ENCODE results near the gene LEP. TPM values are rescaled to one million over a fixed set of nuclear protein-coding genes. Genes with fewer than 3 reads are reported as not detected.

Gene LEP
- total RNA-seq, 1 experiment from 2014 or later, result not detected

GRCh38 chr7:128274246-128274883 is 33.3 kb downstream of the LEP start:
- POLR2A ChIA-PET, result no interaction called here
- H4K20me1 ChIP-seq (ENCODE audit: insufficient read depth), result no peaks in the 10 kb centered on the region
- CTCF ChIA-PET, result no interaction called here
- no peak for DNase-seq (ENCODE audit: low read depth, low spot score)
- ATAC-seq, result no peak
- RAD21 ChIA-PET (ENCODE audit: low non-redundant PET in 1 of 2, low total read pairs in 2 of 2, uncharacterized antibody in 2 of 2, unreplicated experiment in 2 of 2), result no interaction called here
- no peak overlapping the region for H3K27ac ChIP-seq (ENCODE audit: low read depth, low read length)
- no peaks in the 10 kb centered on the region for H3K9me3 ChIP-seq (ENCODE audit: control insufficient read depth in 1 of 2, insufficient read depth in 1 of 2, low read depth in 1 of 2, low read length in 2 of 2)
- H3K4me3 ChIP-seq (replicated peaks in 1 of 2; ENCODE audit: low read depth in 1 of 2, low read length in 2 of 2), result no peak overlapping the region
- TF ChIP-seq REST (IDR thresholded peaks at IDR 0.05; ENCODE audit: low read depth) (no peak), SIN3A (IDR thresholded peaks at IDR 0.05; ENCODE audit: low read depth) (no peak), ELF1 (IDR thresholded peaks at IDR 0.05; ENCODE audit: borderline replicate concordance, low read depth) (no peak), EGR1 (IDR thresholded peaks at IDR 0.05; ENCODE audit: low read depth) (no peak), SP1 (IDR thresholded peaks at IDR 0.05; ENCODE audit: low read depth) (no peak), ZBTB33 (IDR thresholded peaks at IDR 0.05; ENCODE audit: extremely low read depth, insufficient replicate concordance, low read length) (no peak), POLR2AphosphoS5 (IDR thresholded peaks at IDR 0.05; ENCODE audit: low read depth, low read length) (no peak), EZH2phosphoT487 (IDR thresholded peaks at IDR 0.05; ENCODE audit: borderline replicate concordance) (no peak), SRF (IDR thresholded peaks at IDR 0.05; ENCODE audit: low read depth) (no peak), RAD21 (IDR thresholded peaks at IDR 0.05; ENCODE audit: low read depth) (no peak), ZNF274 (IDR thresholded peaks at IDR 0.05; ENCODE audit: low read depth, low read length) (no peak), EZH2 (IDR thresholded peaks at IDR 0.05) (no peak)
- H2AFZ ChIP-seq (ENCODE audit: low read depth, low read length, poor library complexity, severe bottlenecking), result no peak overlapping the region
- H3K79me2 ChIP-seq (ENCODE audit: insufficient read depth, low read length), result no peaks in the 10 kb centered on the region
- H3K9ac ChIP-seq (ENCODE audit: low read length), result no peak overlapping the region
- H3K27me3 ChIP-seq (ENCODE audit: insufficient read depth, low read length), result no peaks in the 10 kb centered on the region
- intact Hi-C loops (cut with micrococcal nuclease), result no loop called here
- H3K36me3 ChIP-seq (ENCODE audit: control insufficient read depth in 1 of 2, insufficient read depth in 2 of 2, low read length in 2 of 2), result no peaks in the 10 kb centered on the region
- no peak overlapping the region for H3K4me2 ChIP-seq (ENCODE audit: low read length)
- BruUV-seq (replicated peaks), result no TSS peak
- no peaks in the 10 kb centered on the region for H3K4me1 ChIP-seq (ENCODE audit: control insufficient read depth in 1 of 2, insufficient read depth in 2 of 2, low read length in 2 of 2)
- H3K9me2 ChIP-seq (ENCODE audit: insufficient read depth), result no peaks in the 10 kb centered on the region
